ENCODE results near the gene PGA5.

Gene PGA5

DNA sequence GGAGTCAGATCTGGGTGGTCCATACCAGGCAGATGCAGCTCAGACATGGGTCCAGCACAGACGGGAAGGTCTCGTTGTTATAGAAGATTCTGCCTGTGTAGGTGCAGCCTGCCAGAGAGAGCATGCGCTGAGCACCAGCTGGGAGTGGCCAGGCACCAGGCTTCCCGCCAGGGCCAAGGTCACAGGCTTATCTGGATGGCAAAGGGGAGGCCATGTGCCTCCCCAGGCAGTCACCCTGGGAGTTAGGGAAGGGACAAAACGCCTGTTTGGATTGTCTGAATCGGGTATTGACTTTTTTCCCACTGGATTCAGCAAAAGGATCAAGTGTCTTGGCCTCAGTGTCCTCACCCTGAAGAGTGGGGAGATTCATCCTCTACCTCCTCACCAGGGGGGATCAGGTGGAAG lies 26.5 kb downstream of the PGA5 start:
- DNase-seq (ENCODE audit: low read depth in 3 of 3) = no peak

DNA sequence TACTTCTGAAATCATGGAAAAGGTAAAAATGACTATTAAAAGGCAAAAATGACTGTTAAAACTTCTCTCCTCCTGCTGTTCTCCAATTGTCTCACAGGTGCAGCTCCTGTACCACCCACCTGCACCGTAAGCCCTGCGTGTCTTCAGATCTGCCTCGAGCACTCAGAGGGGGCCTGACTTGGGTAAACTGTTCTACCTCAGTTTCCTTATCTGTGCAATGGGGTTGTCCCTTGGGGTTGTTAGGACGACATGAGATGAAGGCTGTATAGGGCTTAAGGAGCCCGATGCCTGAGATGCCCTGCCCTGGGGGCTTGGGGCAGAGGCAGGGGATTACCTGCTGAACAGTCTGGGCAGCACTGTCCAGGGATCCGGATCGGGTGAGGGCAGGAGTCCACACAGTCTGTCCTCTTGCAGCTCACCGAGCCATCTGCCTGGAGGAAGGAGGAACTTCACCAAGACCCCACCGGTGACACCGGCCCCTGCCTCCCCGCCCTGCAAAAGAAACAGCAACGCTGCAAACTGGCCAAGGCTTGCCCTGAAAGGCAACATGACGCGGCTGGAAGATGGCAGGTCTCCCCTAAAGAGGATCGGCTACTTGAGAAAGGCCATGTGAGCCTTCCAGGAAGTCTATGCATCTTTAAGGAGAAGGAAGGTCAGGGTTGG lies 27.7 kb downstream of the PGA5 start:
- no peak for DNase-seq (ENCODE audit: low read depth in 3 of 3)

DNA sequence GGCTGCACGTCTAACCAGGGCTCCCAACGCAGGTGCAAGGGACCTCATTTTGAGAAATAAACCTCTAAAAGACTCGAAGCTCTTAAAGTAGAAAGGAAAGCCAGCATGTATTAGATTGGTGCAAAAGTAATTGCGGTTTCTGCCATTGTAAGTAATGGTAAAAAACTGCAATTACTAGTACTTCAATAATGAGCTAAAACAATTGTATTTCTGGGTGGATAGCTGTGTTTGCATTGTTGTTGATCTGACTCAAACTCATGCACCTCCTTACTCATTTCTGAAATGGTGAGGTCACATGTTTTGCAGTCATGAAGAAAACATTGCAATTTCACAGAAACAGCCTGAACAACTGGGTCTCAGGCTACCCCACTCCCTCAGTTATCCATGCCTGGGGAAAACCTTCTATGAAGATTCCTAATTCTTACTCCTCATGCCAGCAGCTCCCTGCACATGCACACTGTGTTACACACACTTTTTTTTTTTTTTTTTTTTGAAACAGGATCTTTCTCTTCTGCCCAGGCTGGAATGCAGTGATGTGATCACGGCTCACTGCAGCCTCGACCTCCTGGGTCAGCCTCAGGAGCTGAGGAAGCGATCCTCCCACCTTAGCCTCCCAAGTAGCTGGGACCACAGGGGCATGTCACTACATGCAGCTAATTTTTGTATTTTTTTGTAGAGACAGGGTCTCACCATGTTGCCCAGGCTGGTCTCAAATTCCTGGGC lies 29.5 kb downstream of the PGA5 start:
- DNase-seq (ENCODE audit: low read depth in 3 of 3) = no peak

DNA sequence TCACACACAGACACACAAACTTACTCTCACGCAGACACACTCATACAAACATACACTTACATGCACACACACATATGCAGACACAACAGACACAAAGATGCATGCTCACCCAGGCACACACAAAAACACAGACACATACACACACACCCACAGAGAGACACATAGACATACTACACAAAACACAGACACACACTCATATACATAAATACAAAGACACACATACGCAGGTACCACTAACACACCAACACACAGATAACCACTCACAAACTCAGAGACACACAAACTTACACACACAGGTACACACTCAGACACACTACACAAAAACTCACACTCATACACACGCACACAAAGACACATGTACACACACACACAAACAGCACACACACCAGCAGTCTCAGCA lies 31.8 kb downstream of the PGA5 start:
- DNase-seq (ENCODE audit: low read depth in 3 of 3) = no peak

DNA sequence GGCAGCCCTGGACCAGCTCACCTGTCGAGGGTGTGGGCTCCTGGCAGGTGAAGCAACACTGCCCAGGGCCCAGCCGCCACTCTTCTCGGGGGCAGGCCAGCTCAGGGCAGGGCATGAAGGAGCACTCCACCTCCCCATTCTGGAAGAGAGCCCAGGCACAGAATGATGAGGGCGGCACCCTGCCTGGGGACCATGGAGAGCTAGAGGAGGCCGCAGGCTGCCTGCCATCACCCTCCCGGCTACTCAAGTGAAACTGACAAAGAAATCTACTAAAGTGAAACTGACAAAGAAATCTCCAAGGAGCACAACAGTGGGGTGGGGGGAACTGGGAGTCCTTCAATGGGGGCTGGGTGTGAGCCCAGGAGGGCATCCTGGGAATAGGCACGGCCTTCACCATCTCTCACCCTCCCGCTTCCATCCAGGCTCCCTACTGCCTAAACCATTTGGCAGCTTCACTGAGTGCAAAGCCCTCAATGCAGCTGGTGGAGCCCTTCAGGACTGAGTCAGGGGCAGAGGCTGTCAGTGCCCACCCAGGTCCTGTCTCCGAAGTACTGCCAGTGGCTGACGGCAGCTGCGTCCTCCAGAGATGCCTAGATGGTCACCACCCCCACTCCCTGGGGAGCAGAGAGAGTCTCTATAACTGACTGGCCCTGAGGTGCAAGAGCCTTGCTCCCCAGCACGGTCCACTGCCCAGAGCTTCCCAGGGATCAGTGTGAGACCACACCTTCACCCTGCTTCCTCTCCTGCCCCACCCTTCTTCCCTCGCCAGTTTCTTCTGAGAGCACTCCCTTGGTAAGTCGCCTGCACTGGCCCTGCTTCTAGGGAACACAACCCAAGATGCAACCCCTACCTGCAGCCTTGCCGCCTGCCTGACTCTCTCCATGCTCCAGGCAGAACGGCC lies 32.5 kb downstream of the PGA5 start:
- DNase-seq (ENCODE audit: low read depth in 3 of 3) = no peak

DNA sequence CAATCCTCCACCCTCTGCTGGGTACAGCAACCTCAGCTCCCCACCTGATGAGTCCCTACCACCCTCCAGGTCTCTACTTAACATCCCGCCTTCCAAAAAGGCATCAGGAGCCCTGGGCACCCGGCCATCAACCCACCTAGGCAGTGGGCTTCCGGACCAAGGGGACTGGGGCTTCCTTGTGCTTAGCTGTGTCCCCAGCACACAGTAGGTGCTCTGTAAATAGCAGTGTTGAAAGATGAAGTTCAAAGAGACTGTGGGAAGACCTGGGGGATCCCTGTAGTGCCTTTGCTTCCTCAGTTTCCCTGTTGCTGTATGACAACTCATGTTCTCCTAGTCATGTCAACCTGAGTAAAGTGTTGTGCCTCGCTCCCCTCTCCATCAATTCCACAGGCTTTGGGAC lies 33.1 kb downstream of the PGA5 start:
- no peak for DNase-seq (ENCODE audit: low read depth in 3 of 3)

DNA sequence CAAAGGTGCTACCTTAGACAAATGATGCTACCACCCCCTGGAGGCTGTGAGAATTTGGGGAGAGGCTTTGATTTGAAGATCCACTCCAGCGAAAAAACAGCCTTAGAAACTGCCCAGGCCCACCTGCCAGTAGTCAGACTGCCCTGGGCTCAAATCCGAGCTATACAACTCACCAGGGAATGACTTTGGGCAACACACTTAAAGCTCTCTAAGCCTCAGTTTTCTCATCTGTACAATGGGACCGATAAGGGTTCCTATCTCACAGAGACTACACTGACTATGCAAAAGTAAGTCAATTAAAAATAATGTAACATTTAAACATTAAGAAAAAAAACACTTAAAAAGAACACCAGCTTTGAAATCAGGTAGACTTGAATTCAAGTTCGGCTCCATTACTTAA lies 34.2 kb downstream of the PGA5 start:
- no peak for DNase-seq (ENCODE audit: low read depth in 3 of 3)

DNA sequence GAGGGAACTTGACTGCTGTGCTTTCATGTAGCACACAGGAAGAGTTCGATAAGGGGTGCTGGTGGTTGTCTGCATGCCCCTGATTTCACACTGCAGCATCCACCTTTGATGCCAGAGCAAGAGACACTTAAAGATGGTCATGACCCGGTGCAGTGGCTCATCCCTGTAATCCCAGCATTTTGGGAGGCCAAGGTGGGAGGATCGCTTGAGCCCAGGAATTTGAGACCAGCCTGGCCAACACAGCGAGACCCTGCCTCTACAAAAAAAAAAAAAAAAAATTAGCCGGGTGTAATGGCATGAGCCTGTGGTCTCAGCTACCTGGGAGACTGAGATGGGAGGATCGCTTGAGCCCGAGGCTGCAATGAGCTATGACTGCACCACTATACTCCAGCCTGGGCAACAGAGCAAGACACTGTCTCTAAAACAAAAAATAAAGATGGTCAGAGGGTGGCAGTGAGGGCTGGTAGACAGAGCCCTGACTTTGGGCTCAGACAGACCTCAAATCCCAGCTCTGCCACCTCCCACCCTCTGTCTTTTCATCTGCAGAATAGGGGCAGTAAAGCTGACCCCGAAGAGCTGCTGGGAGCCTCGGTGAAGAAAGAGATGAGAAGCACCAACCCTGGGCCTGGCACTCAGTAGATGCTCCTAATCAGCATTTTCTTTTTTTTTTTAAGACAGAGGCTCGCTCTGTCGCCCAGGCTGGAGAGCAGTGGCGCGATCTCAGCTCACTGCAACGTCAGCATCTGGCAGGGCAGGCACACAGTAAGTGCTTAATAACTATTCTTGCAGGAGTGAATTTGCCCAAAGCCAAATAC lies 36.4 kb downstream of the PGA5 start:
- DNase-seq (ENCODE audit: low read depth in 3 of 3) = no peak

DNA sequence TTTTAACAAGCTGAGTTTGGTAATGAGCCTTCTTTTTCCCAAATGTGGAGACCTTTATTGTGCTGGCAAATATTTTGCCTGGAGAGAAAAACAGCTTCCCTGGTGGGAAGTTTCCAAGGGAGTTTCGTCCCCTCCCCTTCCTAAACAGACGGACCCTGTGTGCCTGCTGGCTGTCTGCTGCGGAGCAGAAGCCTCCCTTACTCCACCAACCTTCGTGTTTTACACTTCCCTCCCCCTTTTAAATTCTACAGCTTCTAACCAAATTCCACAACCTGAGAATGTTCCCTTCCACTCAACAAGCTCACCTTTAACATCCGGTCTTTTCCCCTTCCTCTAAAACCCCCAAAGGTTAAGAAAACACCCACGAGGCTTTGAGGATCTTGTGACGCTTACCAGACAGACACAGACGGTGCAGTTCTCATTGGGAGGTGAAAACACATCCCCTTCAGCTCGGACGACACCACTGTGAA lies 37.1 kb downstream of the PGA5 start:
- no peak for DNase-seq (ENCODE audit: low read depth in 3 of 3)

DNA sequence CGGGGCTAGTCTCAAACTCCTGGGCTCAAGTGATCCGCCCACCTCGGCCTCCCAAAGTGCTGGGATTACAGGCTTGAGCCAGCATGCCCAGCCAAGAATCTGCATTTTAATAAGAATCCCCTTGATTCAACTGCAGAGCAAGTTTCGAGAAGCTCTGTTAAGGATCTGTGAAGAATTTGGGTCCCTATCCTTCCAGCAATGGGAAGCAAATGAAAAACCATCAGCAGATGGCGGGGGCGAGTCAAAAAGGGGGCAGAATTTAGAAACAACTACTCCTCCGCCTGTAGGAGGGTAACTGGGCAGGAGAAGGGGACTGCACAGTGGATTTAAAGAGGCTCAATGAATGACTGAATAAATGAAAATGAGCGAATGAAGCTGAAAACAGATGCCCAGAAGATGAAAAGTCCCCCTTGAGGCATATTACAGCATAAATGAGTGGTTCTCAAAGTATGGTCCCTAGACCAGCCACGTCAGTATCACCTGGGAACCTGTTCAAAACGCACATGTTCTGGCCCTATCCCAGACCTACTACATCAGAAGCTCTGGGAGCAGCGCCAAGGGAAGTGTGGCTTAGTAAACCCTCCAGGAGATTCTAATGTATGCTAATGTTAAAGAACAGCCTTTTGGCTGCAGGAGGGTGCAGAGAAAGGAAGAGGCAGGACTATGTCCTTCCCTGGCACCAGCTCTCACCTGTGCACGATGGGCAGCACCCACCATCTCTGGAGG lies 39.1 kb downstream of the PGA5 start:
- DNase-seq (ENCODE audit: low read depth in 3 of 3) = no peak

DNA sequence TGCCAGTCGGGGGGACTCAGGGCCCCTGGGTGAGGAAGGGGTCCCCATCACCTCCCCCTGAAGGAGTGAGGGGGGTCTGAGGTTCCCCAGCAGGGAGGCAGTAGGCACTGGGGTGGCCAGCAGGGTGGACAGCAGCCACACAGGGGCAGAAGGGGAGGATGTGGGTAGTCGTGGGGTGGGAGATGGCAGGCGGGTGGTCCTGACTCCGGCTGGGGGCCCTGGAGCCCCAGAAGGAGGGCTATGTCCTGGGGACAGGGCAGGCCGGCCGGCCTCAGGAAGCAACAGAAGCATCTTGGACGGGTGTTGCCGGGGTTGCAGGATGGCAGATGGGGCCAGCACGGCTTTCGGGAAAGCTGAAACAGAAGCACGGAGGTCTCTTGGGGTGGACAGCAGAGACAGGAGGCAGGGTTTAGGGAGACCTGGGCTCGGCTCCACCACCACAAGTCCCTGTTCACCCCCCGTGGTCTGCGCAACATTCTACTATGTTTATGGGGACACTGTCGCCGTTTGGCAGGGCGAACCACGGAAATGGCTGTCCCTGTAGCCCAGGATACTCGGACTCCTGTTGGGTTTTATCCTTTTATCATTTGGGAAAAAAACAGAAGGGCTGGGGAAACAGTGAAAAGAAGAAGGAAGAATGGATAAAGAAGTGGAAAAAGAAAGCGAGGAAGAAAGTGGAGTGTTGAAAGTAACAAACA lies 40.1 kb downstream of the PGA5 start:
- no peak for DNase-seq (ENCODE audit: low read depth in 3 of 3)

DNA sequence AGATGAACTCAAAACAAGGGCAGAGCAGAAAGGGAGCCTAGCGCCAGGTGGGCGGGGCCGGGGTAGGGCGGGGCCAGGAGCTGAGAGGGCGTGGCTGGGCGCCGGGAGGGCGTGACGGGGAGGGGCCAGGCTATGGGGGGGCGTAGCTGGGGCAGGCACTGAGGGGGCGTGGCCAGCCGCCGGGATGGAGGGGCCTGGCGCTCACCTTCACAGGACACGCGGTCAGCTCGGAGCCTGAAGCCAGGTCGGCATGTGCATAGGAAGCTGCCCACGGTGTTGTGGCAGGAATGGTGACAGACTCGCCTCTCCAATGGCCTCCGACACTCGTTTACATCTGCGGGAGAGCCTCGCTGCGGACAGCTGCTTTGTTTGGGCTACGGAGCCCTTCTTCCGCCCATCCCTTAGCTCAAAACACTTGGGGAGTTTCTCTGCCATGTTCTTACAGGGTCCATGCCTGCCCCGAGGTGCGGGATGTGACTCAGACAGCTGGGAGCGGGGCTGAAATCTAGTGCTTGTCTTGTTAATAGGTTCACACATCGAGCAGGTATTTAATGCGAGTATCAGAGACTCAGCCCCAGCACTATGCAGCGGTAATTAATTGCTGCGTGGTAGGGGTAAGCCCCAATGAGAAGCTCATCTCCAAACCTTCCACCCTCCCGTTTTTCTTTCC lies 40.7 kb downstream of the PGA5 start:
- DNase-seq (ENCODE audit: low read depth in 3 of 3) = peak in 1 of 3 experiments; percentile 49

DNA sequence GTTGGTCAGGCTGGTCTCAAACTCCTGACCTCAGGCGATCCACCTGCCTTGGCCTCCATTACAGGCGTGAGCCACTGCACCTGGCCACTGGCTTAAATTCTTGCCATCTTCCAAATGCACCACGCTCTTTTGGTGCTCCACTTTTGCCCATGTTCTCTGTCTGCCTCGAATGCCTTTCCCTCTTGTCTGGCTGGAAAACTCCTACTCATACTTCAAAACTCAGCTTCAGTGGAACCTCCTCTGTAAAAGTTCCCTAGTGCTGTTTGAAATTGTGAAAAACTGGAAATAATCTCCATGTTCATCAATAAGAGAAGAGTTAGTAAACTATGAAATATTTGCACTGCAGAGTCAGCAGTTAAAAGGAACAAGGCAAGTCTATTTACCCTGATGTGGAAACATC lies 42.6 kb downstream of the PGA5 start:
- no peak for DNase-seq (ENCODE audit: low read depth in 3 of 3)

DNA sequence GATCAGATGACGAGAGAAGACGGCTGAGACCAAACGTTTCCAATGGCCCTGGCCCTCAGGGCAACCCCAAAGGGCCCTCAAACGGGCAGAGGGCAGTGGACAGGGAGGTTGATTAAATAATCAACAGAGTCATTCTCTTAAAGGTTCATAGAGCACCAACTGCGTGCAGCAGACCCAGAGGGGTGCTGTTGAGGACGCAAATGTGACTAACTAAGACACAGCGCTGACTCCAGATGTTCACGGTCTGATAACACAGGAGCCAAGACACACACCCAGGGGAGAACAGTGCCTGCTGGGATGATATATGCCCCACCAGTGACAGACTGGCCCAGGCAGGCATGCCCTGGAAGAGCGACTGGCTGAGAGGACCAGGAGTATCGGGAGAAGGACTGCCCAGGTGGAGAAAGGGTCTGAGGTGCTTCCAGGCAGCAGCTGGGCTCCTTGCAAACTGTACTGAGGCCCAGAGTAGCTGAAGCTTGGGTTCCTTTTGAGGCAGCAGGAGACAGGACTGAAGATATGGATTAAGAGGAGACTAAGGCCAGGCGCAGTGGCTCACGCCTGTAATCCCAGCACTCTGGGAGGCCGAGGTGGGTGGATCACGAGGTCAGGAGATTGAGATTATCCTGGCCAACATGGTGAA lies 46.5 kb downstream of the PGA5 start:
- DNase-seq (ENCODE audit: low read depth in 3 of 3) = no peak

DNA sequence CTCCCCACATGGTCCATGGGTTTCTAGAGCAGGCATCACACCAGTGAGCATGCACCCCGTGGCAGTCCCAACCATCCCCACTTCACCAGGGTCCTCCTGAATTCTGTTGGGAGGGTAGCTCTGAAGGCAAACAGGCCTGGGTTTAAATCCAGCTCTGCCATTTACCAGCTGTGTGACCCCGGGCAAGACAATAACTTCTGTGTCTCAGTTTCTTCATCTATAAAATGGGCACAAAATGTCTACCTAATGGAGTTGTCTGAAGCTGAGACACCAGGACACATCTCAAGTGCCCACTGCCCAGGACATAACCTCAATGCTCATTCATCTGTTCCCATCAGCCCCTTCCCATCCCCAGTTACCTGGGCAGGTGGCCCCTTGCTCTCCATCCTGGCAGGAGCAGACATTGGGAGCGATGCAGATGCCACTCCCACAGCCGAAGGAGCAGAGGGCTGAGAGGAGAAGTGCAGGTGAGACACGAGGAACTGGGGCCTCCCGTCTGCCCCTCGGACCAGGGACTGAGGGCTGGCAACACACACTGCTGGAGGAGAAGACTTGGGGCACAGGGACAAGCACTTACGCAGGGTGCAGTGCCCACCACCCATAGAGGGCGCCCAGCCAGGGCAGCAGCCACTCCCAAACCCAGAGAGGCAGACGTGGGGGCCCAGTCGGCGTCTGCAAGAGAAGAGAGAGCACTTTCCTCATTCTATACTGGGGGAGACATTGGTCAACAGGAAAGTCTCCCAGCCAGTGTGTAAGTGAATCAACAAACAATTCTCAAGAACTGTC lies 50.1 kb downstream of the PGA5 start:
- peak in 1 of 3 experiments; percentile 7 for DNase-seq (ENCODE audit: low read depth in 3 of 3)

DNA sequence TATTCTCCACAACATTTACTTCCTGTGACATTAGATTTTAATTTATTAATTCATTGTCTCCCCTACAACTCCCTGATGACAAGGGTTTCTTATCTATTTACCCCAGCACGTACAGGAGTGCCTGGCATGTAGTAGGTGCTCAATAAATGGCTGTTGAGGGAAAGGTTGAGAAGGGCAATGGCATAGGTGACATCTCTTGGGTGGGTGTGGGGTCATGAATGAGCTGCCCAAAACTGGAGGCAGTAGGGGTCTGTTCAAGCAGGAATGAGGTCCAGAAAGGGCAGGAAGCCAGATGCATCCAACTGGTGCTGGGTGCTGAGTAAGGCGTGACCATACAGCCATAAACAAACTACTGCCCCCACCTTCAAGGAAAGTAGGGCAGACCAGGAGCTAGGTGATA lies 51.4 kb downstream of the PGA5 start:
- no peak for DNase-seq (ENCODE audit: low read depth in 3 of 3)

DNA sequence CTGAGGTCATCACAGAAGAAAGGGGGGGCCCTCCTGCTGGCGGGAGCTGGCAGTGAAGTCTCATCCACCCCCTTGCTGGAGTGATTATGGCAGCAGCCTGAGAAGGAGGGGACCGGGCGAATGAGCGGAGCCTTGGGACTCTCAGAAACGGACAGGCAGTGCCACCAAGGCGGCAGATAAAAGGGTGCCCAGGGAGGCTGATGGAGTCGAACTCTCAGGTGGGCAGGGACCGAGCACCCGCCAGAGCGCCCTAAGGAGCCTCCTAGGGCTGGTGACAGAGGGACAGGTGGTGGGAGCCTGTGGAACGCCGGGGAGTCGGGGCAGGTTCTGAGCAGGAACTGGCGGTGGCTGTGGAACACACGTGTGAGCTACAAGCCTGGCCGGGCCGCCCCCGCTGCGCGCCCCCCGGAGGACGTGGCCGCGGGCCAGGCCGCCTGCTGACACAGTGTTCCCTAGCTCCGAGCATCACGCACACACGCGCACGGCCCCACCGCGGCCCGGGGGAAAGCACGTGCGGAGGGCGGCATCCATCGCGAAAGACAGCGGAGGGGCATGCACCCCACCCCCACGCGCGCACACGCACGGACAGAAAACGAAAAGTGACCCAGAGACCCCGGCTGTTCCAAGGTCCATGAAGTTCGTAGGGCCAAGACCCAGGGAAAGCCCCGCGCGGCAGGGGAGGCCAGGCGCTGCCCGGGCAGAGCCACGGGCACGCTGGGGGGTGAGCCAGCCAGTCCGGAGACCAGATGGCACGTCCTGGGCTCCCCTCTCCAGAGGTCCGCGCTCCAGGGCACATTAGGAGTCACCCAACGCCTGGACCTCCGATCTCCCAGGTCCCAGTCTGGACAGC lies 53.1 kb downstream of the PGA5 start:
- DNase-seq (ENCODE audit: low read depth in 3 of 3) = peak in 2 of 3 experiments; percentile 19 to 60
